Hematopoietic multipotent progenitor cell treated with erythropoietin and hydrocortisone succinate and interleukin-3 and kit ligand, for 8 days (in vitro differentiated cells): ENCODE measurements around the gene RNF145.
A peak's percentile ranks its signal among the peaks of the same experiment; 100 is the strongest.

Source experiments
- DNase-seq: peaks from one replicate; pipeline ENCODE4 v3.0.0-alpha.2; 2015

Gene RNF145

GRCh38 chr5:159217236-159217635 lies 7.9 kb upstream of the RNF145 start:
- no peak for DNase-seq

GRCh38 chr5:159216454-159216853 lies 7.1 kb upstream of the RNF145 start:
- DNase-seq = no peak

GRCh38 chr5:159215886-159216285 lies 6.5 kb upstream of the RNF145 start:
- DNase-seq = no peak

- DNase-seq = no peak
Measured at GRCh38 chr5:159214486-159215271, 5.3 kb upstream of the RNF145 start.

GRCh38 chr5:159212657-159213462 lies 3.5 kb upstream of the RNF145 start:
- DNase-seq = no peak

- DNase-seq = no peak
Measured at GRCh38 chr5:159211729-159212174, 2.4 kb upstream of the RNF145 start.

DNA sequence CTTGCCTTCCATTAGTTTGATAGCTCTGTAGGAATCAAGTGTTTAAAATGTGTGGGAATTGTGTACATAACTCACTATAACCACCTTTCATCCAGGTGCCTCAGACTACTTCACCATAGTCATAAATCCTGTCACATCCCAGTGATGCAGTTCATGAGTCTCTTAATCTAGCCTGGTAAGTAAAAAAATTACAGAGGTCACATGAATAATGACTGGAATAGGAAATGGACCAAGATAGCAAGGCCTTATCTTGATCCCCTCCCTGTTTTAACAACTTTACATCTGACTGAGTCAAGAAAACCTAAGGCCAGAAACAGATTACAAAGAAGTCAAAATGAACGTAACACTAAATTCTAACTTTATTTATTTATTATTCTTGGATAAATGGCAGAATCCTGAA lies 1.5 kb upstream of the RNF145 start:
- DNase-seq = peak; percentile 42

DNA sequence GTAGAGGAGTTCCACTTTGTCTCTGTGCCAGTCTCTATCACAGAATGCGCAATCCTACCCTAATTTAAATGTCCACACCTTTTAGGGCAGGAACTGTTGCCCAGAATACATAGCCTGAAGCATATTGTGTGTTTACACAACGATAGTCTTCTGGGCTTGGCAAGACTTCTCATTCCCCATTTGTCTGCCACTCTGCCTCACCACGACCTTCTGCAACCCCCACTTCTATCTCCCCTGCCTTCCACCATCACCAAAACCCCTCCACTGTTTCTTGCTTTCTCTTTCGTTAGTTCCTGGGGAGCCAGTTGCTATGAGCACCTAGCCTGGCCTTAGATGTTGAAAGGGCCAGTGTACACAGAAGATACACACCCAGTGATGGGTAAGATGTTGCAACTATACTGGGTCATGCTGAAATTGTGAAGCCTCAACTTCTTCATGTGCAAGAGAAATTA lies 883 bp upstream of the RNF145 start:
- peak; percentile 28 for DNase-seq

DNA sequence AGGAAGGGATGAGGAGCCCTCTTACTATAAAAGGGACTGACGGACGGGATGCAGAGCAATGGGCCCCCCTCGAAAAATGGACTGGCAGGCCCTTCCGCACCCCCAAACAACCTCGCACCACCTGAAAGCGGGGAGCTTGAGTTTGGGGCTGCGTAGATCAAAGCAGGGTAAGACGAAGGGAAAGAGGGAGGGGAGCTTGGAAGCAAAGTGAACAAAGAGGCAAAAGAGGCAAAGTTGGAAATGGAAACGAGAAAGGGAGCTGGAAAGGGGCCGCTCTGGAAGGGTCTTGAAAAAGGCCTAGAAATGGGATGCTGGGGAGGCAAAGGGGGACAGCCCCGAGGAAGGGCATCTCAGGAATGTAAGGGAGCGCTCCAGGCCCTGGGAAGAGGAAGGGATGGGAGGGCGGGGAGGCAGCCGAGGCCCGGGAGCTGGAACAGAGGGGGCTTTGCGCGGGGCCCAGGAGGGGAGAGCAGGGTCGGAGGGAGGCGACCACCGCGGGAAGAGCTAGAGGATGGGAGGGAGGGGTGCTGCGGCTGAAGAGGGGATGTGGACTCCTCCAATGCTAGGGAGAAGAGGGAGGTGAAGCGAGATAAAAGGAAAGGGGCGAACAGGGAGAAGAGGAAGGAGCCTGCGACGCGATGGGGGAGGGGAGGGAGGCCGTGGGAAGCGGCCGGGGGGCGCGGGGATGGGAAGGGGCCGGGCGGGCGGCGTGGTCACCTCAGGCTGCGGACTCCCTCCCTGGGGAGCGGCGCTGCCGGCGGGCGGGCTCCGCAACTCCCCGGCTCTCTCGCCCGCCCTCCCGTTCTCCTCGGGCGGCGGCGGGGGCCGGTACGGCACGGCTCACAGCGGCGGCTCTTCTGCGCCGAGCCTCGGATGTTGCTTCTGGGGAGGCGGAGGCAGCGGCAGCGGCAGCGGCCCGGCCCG lies 577 bp downstream of the RNF145 start:
- peak; percentile 20 for DNase-seq

DNA sequence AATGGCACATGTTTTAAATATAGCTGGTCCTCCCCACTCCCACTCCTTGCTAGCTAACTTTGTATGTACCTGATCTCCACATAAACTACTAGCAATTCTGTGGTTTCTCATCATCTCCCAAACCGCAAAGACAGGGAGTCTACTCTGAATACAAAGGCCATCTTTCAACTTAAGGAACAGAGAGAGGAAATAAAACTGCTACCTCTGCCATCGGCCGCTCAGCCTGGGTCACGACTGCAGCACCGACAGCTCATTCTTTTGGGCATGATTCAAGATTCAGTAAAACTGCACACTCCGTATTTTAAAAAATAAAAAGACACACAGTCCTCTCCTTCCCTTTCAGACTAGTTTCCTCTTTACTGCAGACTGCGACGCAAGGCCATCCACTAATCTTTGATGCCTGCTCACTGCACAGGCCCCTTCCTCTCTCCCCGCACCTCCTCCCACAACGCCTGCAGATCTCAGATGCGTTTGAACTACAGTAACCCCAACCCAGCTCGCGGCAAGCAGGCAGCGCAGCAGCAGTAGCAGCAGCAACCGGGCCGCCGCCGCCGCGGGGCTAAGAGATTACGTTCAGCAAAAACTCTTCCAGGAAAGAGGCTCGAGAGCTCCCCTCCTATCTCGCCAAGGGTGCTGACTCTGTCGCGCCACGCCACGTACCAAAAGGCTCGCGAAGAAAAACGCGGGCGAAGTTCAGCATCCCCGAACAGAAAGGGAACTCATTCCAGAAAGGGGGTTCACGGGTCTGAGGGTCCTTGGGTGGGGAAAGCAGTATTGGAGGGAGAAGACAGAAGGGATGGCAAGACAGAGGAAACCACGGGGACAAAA lies 1.5 kb downstream of the RNF145 start:
- peak; percentile 90 for DNase-seq

- no peak for DNase-seq
Measured at GRCh38 chr5:159207222-159207685, 2.1 kb downstream of the RNF145 start.

DNA sequence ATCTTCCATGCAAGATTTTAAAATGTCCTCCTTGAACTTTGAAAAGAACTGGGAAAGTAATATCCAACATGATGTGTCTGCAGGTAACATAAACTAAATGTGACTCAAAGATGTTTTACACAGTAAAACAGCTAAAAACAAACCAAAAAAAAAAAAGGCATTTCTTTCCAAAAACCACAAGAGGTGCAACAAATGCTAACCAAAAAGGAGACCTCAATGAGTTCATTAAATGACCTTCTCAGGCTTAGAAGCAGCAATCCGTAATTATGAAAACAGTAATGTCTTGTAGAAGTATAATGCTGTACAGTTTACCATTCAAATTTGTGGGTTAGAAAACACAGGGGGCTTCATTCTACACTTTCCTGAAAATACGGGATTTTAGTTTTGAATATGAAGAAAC lies 2.5 kb downstream of the RNF145 start:
- no peak for DNase-seq

GRCh38 chr5:159206368-159206767 lies 3.0 kb downstream of the RNF145 start:
- DNase-seq = no peak

DNA sequence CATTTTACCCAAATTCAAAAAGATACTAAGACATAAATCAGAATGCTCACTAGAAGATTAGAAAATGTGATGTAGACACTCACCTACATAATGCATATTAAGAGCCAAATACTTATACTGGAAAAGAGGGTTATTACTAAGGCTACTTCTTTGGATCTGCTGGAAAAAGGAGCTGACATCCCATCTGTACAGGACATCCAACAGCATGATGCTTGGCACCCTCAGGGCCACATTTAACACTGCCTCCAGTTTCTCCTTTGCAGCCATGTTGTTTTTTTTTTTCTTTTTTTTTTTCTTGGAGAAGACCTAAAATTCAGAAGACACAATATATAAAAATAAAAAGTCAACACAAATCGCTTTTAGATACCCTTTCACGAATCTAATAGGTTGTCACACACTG lies 6.0 kb downstream of the RNF145 start:
- DNase-seq = no peak

DNA sequence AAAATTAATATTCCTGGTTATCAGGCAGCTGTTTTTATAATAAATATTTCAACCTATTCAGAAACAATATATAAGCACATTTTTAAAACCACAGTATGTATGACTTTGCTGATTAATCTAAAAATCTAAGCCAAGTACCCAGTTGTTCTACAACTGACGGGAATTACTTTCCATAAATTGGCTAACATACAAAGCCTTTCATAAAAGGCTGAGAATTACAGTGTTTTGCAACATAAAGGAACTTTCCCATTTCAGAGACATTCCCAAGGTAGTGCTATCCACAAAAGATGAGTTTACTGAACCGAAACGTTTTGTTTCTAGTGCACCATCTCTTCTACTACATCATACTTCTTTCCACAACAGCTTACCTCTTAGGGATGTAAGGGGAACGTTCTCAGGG lies 7.2 kb downstream of the RNF145 start:
- no peak for DNase-seq

GRCh38 chr5:159199780-159200179 lies 9.6 kb downstream of the RNF145 start:
- no peak for DNase-seq

GRCh38 chr5:159199225-159199624 lies 10.1 kb downstream of the RNF145 start:
- DNase-seq = no peak

- DNase-seq = no peak
Measured at GRCh38 chr5:159198063-159199036, 11.0 kb downstream of the RNF145 start.

GRCh38 chr5:159195775-159196174 lies 13.6 kb downstream of the RNF145 start:
- DNase-seq = no peak

GRCh38 chr5:159190170-159190569 lies 19.2 kb downstream of the RNF145 start:
- DNase-seq = no peak

GRCh38 chr5:159189310-159189709 lies 20.0 kb downstream of the RNF145 start:
- no peak for DNase-seq
